ENCODE results near the gene HMCN2. TPM values are rescaled to one million over a fixed set of nuclear protein-coding genes. Genes with fewer than 3 reads are reported as not detected.

The HMCN2 gene
- total RNA-seq, 2 donors from 2014 or later, result 2.9 to 5.5 TPM

GRCh38 chr9:130405657-130406257, 140.2 kb downstream of the HMCN2 start:
- no peak overlapping the region for H3K4me3 ChIP-seq
- no peaks in the 10 kb centered on the region for H3K36me3 ChIP-seq
- no peak overlapping the region for H3K27ac ChIP-seq
- WGBS, result 90% methylated on average over 22 of the region's 22 CpGs
- no peak for DNase-seq (ENCODE audit: low spot score)
- no peaks in the 10 kb centered on the region for H3K4me1 ChIP-seq (replicated peaks)
- intact Hi-C loops (cut with DNase I), result no loop called here
- no peak for TF ChIP-seq CTCF (IDR thresholded peaks at IDR 0.05)
- no peak for TF ChIP-seq POLR2AphosphoS5 (IDR thresholded peaks at IDR 0.05)
- no peak for TF ChIP-seq POLR2A (IDR thresholded peaks at IDR 0.05)
- no peaks in the 10 kb centered on the region for H3K27me3 ChIP-seq (replicated peaks; ENCODE audit: insufficient read depth)
- H3K9me3 ChIP-seq, result no peaks in the 10 kb centered on the region

GRCh38 chr9:130406278-130406895, 140.8 kb downstream of the HMCN2 start:
- H3K4me3 ChIP-seq, result no peak overlapping the region
- 85% methylated on average over 10 of the region's 10 CpGs for WGBS
- no peak overlapping the region for H3K27ac ChIP-seq
- H3K9me3 ChIP-seq, result no peaks in the 10 kb centered on the region
- no peak for TF ChIP-seq CTCF (IDR thresholded peaks at IDR 0.05)
- no peak for TF ChIP-seq POLR2A (IDR thresholded peaks at IDR 0.05)
- no peak for TF ChIP-seq POLR2AphosphoS5 (IDR thresholded peaks at IDR 0.05)
- intact Hi-C loops (cut with DNase I), result no loop called here
- H3K36me3 ChIP-seq, result no peaks in the 10 kb centered on the region
- H3K27me3 ChIP-seq (replicated peaks; ENCODE audit: insufficient read depth), result no peaks in the 10 kb centered on the region
- no peaks in the 10 kb centered on the region for H3K4me1 ChIP-seq (replicated peaks)
- no peak for DNase-seq (ENCODE audit: low spot score)

GRCh38 chr9:130407916-130408663, 142.5 kb downstream of the HMCN2 start:
- TF ChIP-seq POLR2AphosphoS5 (IDR thresholded peaks at IDR 0.05), result no peak
- no peak overlapping the region for H3K27ac ChIP-seq
- no peaks in the 10 kb centered on the region for H3K36me3 ChIP-seq
- no peaks in the 10 kb centered on the region for H3K9me3 ChIP-seq
- no peaks in the 10 kb centered on the region for H3K4me1 ChIP-seq (replicated peaks)
- no peaks in the 10 kb centered on the region for H3K27me3 ChIP-seq (replicated peaks; ENCODE audit: insufficient read depth)
- WGBS, result 71% methylated on average over 9 of the region's 9 CpGs
- no peak for DNase-seq (ENCODE audit: low spot score)
- intact Hi-C loops (cut with DNase I), result no loop called here
- no peak overlapping the region for H3K4me3 ChIP-seq

GRCh38 chr9:130408669-130409068, 143.1 kb downstream of the HMCN2 start:
- Histone ChIP-seq H3K27me3 (replicated peaks; ENCODE audit: insufficient read depth) (no peaks in the 10 kb centered on the region), H3K4me1 (replicated peaks) (no peaks in the 10 kb centered on the region), H3K27ac (no peak overlapping the region), H3K9me3 (no peaks in the 10 kb centered on the region), H3K36me3 (no peaks in the 10 kb centered on the region), H3K4me3 (no peak overlapping the region)
- intact Hi-C loops (cut with DNase I), result no loop called here
- 92% methylated on average over 9 of the region's 9 CpGs for WGBS
- no peak for TF ChIP-seq POLR2A (IDR thresholded peaks at IDR 0.05)
- no peak for TF ChIP-seq CTCF (IDR thresholded peaks at IDR 0.05)
- TF ChIP-seq POLR2AphosphoS5 (IDR thresholded peaks at IDR 0.05), result no peak
- DNase-seq (ENCODE audit: low spot score), result no peak

- Histone ChIP-seq H3K27ac (no peak overlapping the region), H3K4me3 (no peak overlapping the region), H3K27me3 (replicated peaks; ENCODE audit: insufficient read depth) (no peaks in the 10 kb centered on the region), H3K4me1 (replicated peaks) (no peaks in the 10 kb centered on the region), H3K36me3 (no peaks in the 10 kb centered on the region), H3K9me3 (no peaks in the 10 kb centered on the region)
- WGBS, result 83% methylated on average over 4 of the region's 4 CpGs
- no peak for DNase-seq (ENCODE audit: low spot score)
- TF ChIP-seq POLR2AphosphoS5 (IDR thresholded peaks at IDR 0.05), result no peak
- TF ChIP-seq CTCF (IDR thresholded peaks at IDR 0.05), result no peak
- TF ChIP-seq POLR2A (IDR thresholded peaks at IDR 0.05), result no peak
- intact Hi-C loops (cut with DNase I), result no loop called here
Observed at GRCh38 chr9:130409246-130409645, 143.7 kb downstream of the HMCN2 start.

Data from prostate gland (tissue), 2 donors.